ENCODE measurements around the gene TGFB2.

Gene TGFB2

DNA sequence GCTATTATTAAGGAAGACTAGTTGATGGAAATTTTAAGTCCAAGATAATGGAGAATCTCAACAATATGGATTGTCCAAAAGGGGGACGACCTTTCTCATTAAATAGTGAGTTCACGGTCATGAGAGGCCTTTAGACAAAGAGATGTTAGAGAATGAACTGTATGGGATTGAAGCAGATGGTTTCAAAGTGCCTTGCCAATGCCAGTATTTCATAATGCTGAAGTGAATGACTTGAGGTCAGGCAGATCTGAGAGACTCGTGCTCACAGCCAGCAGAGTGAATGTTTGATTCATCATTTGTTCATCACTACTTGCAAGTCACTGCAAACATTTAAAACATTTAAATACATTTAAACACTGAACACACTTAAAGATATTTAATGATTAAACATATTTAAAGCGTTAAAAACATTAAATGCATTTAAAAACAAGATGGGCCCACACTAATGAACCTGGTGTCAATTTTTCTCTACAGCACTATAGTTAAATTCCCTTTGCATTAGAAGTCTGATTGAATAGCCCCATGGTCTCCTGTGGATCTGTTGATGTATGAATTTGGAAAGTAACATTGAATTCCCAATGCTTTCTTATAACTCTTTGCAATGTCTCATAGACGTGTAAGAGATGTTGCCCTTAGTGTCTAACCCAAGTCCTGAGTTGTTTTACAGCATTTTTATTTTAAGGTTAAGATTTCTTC lies 80.7 kb downstream of the TGFB2 start:
- DNase-seq (ENCODE audit: low spot score): no peak

DNA sequence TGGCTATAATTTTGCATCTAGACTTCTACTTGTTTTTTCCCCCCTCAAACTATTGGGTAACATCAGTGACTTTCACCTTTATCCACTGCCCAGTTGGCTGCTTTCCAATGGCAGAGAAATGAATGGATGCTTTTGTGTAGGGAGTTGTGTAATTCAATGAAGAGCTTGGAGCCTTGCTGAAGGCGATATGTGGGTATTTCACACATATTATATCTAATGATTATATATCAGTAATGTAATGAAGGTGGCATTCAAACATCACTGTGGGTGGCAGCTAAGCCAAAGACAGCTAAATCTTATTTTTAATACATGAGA lies 81.2 kb downstream of the TGFB2 start:
- peak; percentile 44 for DNase-seq (ENCODE audit: low spot score)

DNA sequence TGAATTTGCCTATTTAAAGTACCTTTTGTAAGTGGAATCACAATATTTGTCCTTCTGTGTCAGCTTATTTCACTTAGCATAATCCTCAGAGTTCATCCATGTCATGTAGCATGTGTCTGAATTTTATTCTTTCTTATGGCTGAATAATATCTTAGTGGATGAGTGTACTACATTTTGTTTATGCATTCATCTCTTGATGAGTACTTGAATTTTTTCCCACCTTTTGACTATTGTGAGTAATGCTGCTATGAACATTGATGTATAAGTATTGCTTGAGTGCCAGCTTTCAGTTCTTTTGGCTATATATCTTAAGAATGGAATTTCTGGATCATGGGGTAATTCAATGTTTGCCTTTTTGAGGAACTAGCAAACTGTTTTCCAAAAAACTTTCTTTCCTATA lies 84.2 kb downstream of the TGFB2 start:
- DNase-seq (ENCODE audit: low spot score): no peak

DNA sequence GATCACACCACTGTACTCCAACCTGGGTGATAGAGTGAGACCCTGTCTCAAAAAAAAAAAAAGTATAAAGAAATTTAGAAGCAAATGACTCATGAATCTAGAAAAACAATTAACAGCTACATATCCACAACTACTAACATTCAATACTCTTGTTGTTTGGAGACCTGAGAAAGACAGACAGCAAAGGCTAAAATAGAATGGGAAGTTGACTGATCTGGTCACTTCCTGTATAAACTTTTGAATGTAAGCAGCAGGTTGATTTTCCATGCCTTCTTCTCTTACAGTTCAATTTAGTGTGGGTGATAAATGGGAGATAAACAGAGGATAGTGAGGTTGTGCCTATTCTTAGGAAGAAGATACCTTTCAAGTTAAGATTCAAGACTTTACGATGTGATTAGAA lies 85.2 kb downstream of the TGFB2 start:
- DNase-seq (ENCODE audit: low spot score): no peak

DNA sequence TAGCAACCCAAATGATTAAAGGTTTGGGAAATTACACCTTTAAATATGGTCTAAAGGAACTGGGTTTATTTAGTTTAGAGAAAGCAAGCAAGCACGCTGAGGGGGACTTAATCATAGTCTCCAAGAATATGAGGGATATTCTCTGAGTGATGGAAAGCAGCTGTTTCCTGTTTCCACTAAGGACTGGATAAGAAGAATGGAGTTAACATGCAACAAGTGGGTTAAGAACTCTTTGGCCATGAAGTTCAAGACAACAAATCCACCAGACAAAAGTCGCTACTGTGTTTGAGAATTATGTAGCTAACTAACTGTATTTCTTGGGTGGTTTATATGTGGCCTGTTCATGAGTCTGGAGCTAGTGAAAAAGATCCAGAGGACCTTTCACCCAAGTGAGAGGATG lies 85.7 kb downstream of the TGFB2 start:
- DNase-seq (ENCODE audit: low spot score): no peak

DNA sequence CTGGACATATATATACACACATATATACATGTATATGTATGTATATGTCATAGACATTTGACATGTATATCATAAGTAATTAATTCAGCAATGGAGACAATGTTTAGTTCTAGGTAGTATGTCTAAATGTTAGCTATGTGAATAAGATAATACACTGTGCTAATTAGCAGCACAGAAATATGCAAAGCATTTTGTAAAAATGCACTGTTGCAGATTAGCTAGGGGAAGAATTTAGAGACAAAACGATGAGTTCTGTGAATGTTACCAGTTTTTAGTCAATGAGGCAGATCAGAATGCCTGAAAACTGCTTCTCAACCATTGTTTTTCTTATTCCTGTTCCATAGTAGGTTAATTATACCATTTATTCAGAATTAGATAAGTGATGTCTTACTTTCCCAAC lies 86.3 kb downstream of the TGFB2 start:
- DNase-seq (ENCODE audit: low spot score): no peak

DNA sequence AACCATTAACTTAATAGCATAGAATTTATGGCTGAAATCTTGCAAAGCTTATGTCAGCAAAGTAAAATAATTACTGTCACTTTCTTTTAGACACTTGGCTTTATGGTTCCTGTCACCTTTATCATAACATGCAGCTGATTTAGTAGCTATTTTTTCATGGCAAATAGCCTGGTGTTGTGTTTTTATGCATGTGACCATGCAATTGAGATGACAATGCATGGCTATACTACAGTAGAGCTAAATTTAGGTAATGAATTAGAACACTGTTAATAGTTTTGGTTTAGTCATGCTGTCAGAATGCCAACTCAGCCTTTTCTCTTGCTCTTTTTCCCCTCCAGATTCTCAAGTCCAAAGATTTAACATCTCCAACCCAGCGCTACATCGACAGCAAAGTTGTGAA lies 88.6 kb downstream of the TGFB2 start:
- DNase-seq (ENCODE audit: low spot score): no peak

DNA sequence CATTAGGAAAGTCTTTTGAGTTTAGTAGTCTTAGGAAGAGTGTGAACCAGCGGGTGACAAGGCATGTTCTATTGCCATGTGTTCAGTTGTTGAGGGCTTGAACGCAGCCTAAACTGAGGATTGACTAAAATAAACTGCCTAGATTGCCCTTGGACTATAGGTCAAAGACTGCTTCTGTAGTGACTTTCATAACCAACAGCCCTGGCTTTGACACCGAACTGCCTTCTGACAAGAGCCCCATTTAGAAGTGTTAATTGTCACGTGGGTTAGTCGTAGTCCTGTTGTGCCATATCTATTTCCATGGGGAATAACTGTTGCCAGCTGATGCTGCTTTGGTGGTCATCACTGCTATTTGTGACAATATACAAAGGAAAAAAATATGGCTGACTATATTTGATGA lies 90.4 kb downstream of the TGFB2 start:
- no peak for DNase-seq (ENCODE audit: low spot score)

DNA sequence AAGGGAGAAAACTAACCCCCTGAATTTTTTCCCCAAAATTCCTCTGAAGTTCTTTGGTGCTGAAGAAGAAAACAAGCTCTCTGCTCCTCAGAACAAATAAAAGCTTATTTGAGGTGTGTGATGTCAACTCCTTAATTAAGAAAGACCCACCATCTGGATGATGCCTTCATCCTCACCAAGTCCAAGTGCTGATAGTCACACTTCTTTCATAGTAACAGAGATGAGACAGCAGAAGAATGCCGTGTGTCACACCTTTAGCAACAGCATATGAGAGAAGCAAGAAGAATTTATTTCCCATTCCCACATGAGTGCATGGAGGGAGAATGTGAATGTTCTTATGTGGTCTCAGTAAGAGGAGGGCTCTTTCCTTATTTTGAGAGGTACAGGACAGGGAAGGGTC lies 91.2 kb downstream of the TGFB2 start:
- DNase-seq (ENCODE audit: low spot score): no peak

DNA sequence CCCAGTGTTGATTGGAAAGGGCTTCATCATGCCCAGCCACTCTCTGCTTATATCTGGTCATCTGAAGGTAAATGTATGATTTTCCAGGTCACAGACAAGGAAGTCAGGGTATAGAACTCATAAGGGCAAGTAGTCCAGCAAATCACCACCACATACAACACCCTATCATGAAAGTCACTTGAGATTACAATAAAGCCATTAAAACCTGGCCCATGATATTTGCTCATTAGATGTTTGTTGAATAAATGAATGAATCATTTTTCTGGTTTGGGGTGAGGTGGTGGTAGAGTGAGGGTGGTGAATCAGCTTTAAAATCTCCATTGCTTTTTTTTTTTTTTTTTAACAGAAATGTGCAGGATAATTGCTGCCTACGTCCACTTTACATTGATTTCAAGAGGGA lies 91.9 kb downstream of the TGFB2 start:
- no peak for DNase-seq (ENCODE audit: low spot score)

DNA sequence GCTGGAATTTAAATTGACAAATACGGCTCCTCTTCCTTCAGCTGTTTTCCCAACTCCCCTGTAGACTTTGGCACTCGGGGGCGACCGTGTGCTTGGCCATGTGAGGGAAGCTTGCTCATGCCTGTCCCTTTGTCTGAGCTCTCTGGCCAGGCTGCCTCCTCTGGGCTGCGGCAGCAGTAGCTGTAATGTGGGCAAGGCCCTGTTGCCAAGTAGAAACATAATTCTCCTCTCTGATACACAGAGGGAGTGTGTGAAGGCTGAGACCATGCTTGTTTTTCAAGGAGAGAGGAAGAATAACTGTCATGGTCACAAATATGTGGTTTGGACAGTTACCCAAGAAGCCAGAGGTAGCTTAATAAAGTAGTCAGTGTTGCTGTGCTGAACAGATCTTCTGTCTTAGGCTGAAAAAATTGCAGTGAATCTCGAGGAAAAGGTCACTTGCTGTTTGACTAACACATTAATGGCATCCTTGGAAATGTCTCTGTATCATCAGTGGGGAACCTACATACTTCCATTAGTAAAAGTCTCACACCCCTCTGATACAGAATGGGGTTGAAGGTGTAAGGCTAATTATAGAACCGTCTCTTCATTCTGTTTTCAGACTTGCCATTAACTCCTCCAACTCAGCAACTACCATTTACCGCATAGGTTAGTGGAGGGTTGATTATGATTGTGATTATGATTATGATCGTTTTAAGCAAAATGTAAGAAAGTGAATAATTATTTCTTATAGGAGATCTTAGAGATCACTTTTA lies 94.6 kb downstream of the TGFB2 start:
- peak; percentile 51 for DNase-seq (ENCODE audit: low spot score)

DNA sequence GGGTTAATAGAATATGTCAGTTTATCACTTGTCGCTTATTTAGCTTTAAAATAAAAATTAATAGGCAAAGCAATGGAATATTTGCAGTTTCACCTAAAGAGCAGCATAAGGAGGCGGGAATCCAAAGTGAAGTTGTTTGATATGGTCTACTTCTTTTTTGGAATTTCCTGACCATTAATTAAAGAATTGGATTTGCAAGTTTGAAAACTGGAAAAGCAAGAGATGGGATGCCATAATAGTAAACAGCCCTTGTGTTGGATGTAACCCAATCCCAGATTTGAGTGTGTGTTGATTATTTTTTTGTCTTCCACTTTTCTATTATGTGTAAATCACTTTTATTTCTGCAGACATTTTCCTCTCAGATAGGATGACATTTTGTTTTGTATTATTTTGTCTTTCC lies 98.1 kb downstream of the TGFB2 start:
- DNase-seq (ENCODE audit: low spot score): no peak

DNA sequence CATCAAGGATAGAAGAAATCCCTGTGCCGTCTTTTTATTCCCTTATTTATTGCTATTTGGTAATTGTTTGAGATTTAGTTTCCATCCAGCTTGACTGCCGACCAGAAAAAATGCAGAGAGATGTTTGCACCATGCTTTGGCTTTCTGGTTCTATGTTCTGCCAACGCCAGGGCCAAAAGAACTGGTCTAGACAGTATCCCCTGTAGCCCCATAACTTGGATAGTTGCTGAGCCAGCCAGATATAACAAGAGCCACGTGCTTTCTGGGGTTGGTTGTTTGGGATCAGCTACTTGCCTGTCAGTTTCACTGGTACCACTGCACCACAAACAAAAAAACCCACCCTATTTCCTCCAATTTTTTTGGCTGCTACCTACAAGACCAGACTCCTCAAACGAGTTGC lies 99.0 kb downstream of the TGFB2 start:
- no peak for DNase-seq (ENCODE audit: low spot score)

DNA sequence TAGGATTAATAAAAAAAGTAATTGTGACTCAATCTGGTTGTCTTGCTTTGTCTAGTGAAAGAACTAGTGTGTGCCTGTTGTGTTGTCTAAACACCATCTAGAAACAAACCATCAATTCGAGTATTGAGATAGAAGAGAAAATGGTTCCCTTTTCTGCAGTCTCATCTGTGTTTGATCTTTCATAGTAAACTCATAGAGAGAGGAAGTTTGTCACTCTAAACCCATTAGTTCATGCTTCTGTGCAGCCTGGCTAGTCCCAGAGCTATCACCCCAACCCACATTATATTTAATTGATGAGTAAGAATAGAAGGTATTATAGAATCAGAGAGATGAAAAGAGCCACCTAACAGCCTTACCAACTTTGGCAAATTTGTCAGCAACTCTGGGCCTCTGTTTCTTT lies 99.5 kb downstream of the TGFB2 start:
- DNase-seq (ENCODE audit: low spot score): no peak

DNA sequence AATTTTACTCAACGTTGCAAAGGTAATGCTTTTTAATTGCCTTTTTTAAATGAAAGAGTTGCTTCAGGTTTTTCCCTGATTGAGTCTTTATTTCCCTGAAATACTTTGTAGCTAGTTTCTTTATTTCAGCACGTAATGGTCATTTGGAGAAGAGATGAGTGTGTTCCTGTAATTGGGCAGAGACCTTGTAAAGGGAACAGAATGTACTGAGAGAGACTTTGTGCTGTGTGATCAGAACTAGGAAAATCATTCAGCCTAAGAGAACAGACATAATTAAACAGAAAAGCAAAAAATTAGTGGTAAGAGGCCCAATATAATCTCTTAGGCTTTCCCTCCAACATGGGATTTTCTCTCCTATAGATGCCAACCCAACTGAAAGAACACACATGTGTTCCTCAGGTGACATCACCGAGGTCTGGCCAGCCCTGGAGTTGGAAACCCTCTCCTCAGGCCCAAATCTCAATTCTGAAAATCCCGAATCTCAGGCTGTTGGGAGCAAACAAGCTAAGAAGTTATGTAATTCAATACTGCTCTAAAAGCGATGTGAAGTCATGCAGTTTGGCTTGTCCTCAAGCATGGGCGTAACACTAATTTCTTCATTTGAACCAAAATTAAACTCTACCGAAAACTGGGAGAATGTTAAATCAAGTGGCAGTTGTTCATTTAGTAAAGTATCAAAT lies 102.0 kb downstream of the TGFB2 start:
- no peak for DNase-seq (ENCODE audit: low spot score)

DNA sequence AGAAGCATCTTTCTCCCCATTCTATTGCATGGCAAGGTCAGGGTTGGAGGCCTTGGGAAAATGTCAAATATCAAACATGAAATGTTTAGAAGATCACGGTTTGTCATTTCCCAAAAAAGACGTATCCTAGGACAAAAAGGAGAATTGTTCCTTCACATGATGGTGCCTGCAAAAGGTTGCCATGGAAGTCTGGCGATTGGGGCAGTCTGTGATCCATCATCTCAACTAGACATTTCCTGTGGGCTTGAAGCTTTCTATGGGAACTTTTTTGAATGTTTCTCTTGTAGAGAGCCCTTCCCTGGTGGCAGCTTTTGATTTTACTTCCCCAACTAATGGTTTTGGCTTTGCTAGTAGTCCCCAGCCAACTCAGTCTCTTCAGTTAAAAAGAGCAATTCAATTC lies 106.3 kb downstream of the TGFB2 start:
- DNase-seq (ENCODE audit: low spot score): no peak

DNA sequence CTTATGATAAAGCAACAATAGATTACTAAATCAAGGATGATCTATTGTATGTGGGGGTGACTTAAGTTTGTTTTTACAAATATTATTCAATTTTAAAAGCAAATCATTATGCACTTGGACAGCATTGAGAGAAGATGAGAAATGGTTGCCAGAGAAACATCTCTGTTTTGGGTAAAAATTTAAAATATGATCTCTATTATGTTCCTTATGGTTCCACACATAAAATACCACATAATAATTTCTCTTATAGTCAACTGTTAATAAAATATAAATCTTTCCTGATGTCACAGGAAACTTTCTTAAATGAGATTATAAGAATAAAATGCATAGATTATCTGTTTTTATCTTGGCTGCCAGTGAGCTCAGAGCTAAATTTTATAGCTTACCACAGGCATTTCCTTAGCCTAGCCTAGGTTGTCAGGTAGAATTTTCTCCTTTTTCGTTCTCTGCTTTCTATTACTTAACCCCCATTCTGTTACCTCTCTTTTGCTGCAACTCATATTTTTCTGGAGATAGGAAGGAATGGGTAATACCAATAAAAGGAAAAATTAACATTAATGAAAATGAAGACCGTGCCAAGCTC lies 109.7 kb downstream of the TGFB2 start:
- DNase-seq (ENCODE audit: low spot score): no peak

DNA sequence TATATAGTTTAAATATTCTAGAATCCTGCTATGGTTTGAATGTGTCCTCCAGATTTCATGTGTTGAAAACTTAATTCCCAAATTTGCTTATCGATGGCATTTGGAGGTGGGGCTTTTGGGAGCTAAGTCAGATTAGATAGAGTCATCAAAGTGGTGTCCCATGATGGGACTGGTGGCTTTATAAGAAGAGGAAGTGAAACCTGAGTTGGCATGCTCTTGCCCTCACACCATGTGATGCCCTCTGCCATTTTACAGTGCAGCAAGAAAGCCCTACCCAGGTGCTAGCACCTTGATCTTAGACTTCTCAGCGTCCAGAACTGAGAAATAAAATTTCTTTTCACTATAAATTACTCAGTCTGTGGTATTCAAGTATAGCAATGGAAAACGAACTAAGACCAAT lies 111.3 kb downstream of the TGFB2 start:
- no peak for DNase-seq (ENCODE audit: low spot score)

DNA sequence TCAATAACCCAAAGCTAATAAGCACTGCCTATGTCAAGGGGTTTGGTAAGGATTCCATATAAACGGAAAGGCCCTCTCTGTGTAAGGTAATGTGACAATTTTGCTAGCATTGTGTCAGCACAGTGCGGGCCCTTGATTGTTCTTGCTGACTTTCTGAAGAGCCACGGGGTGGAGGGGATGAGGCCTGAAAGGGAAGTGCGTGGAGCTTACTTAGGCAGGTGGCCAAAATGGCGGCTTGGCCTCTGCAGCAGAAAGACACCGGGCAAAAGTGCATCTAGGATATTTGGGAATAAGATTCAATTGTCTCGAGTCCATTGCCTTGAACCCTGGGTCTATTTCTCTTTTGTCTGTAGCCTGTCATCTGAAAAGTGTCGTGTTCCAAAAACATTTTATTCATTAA lies 114.3 kb downstream of the TGFB2 start:
- DNase-seq (ENCODE audit: low spot score): no peak

DNA sequence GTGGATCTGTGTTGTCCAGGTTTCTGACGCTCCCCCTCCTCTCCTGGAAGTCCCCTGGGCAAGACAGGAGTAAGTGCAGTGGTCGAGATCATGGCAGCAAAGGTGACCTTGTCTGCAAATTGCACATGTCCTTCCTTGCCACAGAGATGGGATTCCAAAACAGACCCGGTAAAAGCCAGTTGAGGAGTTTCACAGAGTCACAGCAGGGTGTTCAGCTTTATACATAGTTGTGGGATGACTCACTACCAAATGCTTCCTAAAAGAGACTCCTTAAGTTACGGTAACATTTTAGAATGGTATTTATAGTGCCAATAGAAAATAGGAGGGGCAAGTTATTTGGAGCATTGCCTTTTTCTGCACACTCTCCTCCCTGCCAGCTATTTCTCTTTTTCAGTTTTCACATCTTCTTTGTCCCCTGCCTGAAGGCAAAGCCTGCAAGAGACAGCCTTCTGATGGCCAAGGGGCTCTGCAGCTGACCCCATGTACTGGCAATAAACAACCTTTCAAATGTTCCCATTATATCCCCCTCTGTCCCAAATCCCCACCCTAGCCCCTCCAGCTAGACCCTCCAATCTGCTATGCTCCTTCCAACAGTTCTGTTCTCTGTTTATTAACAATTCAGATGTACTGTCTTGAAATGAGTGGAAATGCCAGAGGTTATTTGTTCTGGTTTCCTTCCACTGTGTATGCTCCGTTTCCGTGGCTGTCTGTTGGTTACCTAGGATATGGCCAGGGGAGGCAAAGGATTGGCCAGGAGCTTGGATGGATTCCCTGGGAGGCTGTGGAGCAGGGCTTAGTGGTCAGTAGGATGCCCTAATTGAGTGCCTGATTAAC lies 115.0 kb downstream of the TGFB2 start:
- peak; percentile 54 for DNase-seq (ENCODE audit: low spot score)

DNA sequence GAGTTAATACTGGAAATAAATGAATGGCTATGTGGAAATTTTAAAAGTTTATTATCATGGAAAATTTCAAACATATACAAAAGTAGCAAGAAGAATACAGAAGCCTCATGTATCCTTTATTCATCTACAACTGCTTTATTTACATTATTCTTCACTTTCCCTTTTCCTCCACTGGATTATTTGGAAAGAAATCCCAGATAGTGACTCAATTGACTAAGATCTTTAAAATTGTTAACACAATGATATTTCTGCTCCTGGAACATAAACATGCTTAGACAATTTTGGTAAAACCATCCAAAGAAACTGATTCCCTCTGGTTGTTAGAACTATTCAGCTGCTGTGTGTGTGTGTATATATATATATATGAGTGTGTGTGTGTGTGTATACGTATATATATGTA lies 116.2 kb downstream of the TGFB2 start:
- no peak for DNase-seq (ENCODE audit: low spot score)

DNA sequence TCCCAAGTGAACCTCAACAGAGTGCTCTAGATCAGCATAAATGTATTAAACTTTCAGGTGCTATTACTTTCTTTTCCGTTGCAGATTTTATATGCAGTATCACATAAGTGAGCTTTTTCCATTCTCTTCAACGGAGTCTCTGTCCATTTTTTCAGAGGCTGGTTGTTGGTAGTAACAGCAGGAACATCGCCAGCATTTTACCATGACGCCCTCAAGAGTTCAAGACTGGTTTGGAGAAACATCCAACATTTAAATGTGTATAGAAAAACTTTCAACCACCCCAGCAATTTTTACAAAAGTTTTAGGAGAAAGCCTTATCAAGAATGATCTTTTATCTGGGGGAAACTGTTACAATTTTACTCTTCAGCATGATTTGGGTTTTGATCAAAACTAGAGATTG lies 117.0 kb downstream of the TGFB2 start:
- DNase-seq (ENCODE audit: low spot score): no peak

Data from globus pallidus (tissue), 1 donor.